H1 (cell line): ENCODE data around the gene ETFB. TPM values are rescaled to one million over a fixed set of nuclear protein-coding genes. Genes with fewer than 3 reads are reported as not detected.

Experiments used
- BACH1 ChIP-seq: IDR thresholded peaks from 2 replicates; pipeline ENCODE4 v1.6.1; 2012; ENCODE audit warnings: low read length, improper control_type of control experiment
- EZH2 ChIP-seq: fragments of 200-600 bp; sonication (generic); IDR thresholded peaks from 2 replicates; pipeline ENCODE4 v1.7.1; 2012; ENCODE audit warnings: low read depth, mild to moderate bottlenecking, moderate library complexity, low read length, inconsistent platforms; ENCODE audit not compliant: severe bottlenecking
- GABPA ChIP-seq: IDR thresholded peaks from 2 replicates; pipeline ENCODE4 v1.6.1; 2011; ENCODE audit warnings: mild to moderate bottlenecking, low read length, moderate library complexity, borderline replicate concordance; ENCODE audit not compliant: insufficient read depth
- KDM4A ChIP-seq: IDR thresholded peaks from one replicate; pipeline ENCODE4 v1.7.1; 2012; ENCODE audit warnings: low read depth, mild to moderate bottlenecking, moderate library complexity, low read length, inconsistent platforms; ENCODE audit not compliant: severe bottlenecking
- TBP ChIP-seq: IDR thresholded peaks from 2 replicates; pipeline ENCODE4 v1.6.1; 2011; ENCODE audit warnings: low read depth, low read length, improper control_type of control experiment
- TEAD4 ChIP-seq: IDR thresholded peaks from 2 replicates; pipeline ENCODE4 v1.6.1; 2012; ENCODE audit warnings: low read depth, low read length, inconsistent platforms, mixed read lengths
- polyA plus RNA-seq, 7 experiments: library from polyadenylated mRNA; depleted of rRNA in 3 of 7; stranded (reverse) in 5 of 7; unstranded in 2 of 7; fragments of >200 nt in 5 of 7; fragments of 200-250 nt in 2 of 7; gene quantifications; 1 replicate in 5 of 7; 2 replicates in 1 of 7; 4 replicates in 1 of 7; pipeline versions ENCODE4 v1.2.1 to v1.2.3, GENCODE V29; 2011 to 2013; ENCODE audit warnings: missing spikeins in 2 of 7, mixed read lengths in 2 of 7
- total RNA-seq: library from RNA; stranded (reverse); fragmentation: NEBNext Ultra II Directional; extraction: Animal tissue kit (Norgen Biotek cat#: 25700); gene quantifications from 2 replicates; pipeline ENCODE4 v1.2.1, GENCODE V29; 2021
- TF ChIP-seq, protein P1 (sequence below): fragments of 300-600 bp; sonication (generic); IDR thresholded peaks from 2 replicates; pipeline ENCODE4 v1.7.1; 2012; ENCODE audit warnings: low read length, moderate library complexity, mild to moderate bottlenecking, inconsistent platforms; ENCODE audit not compliant: insufficient replicate concordance

The ETFB gene
- total and polyA plus RNA-seq, 2 of the 8 experiments (the other 6 are each of a cell fraction or from before 2014, with no cell fraction given): 40.0 to 66.5 TPM

DNA sequence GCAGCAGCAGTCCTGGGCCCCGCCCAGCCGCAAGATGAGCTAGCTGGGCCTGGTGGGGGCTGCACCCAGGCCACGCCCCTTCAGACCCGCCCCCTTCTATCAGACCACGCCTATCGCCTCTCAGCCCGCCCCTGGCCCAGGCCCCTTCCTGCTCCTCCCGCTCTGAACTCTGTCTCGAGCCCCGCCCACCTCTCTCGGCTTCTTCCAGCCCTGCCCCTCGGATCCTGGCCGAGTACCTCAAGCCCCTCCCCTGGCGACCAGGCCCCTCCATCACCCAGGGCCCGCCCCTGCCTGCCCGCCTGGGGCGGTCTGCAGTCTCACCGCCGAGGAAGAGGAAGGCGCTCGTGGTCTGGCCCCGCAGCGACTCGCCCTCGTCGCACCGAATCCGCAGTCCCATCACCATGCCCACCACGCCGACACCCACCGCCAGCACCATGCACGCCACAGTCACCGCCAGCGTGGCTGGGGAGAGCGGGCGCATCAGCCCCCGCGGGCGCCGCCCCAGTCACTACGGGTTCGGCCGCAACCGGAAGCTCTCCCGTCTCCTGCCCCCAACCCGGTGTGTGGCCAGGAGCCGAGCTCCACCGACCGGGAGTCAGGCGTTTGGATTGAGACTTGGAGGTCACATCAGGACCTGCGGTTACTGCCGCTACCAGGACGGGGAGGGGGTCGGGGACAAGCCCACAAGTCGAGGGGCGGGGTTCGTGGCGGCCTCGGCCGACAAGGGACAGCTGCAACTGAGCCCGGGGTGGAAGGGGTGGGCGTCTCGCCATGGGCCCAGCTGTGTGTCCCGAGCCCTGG, 1.6 kb upstream of the ETFB start (continued):
- TF ChIP-seq, protein P1, sequence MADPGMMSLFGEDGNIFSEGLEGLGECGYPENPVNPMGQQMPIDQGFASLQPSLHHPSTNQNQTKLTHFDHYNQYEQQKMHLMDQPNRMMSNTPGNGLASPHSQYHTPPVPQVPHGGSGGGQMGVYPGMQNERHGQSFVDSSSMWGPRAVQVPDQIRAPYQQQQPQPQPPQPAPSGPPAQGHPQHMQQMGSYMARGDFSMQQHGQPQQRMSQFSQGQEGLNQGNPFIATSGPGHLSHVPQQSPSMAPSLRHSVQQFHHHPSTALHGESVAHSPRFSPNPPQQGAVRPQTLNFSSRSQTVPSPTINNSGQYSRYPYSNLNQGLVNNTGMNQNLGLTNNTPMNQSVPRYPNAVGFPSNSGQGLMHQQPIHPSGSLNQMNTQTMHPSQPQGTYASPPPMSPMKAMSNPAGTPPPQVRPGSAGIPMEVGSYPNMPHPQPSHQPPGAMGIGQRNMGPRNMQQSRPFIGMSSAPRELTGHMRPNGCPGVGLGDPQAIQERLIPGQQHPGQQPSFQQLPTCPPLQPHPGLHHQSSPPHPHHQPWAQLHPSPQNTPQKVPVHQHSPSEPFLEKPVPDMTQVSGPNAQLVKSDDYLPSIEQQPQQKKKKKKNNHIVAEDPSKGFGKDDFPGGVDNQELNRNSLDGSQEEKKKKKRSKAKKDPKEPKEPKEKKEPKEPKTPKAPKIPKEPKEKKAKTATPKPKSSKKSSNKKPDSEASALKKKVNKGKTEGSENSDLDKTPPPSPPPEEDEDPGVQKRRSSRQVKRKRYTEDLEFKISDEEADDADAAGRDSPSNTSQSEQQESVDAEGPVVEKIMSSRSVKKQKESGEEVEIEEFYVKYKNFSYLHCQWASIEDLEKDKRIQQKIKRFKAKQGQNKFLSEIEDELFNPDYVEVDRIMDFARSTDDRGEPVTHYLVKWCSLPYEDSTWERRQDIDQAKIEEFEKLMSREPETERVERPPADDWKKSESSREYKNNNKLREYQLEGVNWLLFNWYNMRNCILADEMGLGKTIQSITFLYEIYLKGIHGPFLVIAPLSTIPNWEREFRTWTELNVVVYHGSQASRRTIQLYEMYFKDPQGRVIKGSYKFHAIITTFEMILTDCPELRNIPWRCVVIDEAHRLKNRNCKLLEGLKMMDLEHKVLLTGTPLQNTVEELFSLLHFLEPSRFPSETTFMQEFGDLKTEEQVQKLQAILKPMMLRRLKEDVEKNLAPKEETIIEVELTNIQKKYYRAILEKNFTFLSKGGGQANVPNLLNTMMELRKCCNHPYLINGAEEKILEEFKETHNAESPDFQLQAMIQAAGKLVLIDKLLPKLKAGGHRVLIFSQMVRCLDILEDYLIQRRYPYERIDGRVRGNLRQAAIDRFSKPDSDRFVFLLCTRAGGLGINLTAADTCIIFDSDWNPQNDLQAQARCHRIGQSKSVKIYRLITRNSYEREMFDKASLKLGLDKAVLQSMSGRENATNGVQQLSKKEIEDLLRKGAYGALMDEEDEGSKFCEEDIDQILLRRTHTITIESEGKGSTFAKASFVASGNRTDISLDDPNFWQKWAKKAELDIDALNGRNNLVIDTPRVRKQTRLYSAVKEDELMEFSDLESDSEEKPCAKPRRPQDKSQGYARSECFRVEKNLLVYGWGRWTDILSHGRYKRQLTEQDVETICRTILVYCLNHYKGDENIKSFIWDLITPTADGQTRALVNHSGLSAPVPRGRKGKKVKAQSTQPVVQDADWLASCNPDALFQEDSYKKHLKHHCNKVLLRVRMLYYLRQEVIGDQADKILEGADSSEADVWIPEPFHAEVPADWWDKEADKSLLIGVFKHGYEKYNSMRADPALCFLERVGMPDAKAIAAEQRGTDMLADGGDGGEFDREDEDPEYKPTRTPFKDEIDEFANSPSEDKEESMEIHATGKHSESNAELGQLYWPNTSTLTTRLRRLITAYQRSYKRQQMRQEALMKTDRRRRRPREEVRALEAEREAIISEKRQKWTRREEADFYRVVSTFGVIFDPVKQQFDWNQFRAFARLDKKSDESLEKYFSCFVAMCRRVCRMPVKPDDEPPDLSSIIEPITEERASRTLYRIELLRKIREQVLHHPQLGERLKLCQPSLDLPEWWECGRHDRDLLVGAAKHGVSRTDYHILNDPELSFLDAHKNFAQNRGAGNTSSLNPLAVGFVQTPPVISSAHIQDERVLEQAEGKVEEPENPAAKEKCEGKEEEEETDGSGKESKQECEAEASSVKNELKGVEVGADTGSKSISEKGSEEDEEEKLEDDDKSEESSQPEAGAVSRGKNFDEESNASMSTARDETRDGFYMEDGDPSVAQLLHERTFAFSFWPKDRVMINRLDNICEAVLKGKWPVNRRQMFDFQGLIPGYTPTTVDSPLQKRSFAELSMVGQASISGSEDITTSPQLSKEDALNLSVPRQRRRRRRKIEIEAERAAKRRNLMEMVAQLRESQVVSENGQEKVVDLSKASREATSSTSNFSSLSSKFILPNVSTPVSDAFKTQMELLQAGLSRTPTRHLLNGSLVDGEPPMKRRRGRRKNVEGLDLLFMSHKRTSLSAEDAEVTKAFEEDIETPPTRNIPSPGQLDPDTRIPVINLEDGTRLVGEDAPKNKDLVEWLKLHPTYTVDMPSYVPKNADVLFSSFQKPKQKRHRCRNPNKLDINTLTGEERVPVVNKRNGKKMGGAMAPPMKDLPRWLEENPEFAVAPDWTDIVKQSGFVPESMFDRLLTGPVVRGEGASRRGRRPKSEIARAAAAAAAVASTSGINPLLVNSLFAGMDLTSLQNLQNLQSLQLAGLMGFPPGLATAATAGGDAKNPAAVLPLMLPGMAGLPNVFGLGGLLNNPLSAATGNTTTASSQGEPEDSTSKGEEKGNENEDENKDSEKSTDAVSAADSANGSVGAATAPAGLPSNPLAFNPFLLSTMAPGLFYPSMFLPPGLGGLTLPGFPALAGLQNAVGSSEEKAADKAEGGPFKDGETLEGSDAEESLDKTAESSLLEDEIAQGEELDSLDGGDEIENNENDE: no peak
- no peak for TF ChIP-seq EZH2
- TF ChIP-seq KDM4A: peak; percentile 90
- TF ChIP-seq TBP: peak; percentile 54; the same call in 1 of the 2 replicates
- TF ChIP-seq TEAD4: no peak
- TF ChIP-seq GABPA: no peak
- TF ChIP-seq BACH1: no peak
